ENCODE measurements around the gene DCLK3. TPM values are rescaled to one million over a fixed set of nuclear protein-coding genes. Genes with fewer than 3 reads are reported as not detected.

DCLK3 gene
- total RNA-seq, 1 experiment from 2014 or later, result 1.4 TPM

DNA sequence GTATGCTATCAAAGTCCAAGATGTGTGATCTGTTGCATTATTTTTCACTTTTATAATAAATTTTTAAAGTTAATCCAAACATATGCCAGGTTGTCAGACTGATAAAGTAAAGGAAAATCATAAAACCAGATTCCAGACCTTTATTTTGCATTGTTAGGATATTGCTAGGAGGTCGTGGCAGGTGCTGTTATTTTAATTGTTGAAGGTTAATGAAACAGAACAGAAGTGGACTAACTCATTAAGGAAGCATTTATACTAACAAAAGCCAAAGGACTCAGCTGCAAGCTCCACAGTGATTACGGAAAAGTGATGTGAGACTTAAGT, 63.1 kb downstream of the DCLK3 start:
- H3K9ac ChIP-seq (ENCODE audit: extremely low read depth, insufficient read length, low read length), result no peak overlapping the region
- no peaks in the 10 kb centered on the region for H3K27me3 ChIP-seq (ENCODE audit: insufficient read depth, low read length)
- no peak overlapping the region for H2AK5ac ChIP-seq (ENCODE audit: insufficient read length, low read length)
- WGBS (ENCODE audit: extremely low coverage, insufficient read length, low lambda C conversion rate), result no CpG with 5 or more reads among the region's 2 CpGs
- peaks cover 33 to 44% of the 10 kb centered on the region in 2 experiments for H3K4me1 Mint-ChIP-seq
- H2BK5ac ChIP-seq (ENCODE audit: insufficient read length, low read length), result no peak overlapping the region
- H2BK120ac ChIP-seq (ENCODE audit: low read depth, low read length, poor library complexity, severe bottlenecking), result no peak overlapping the region
- H3K23me2 ChIP-seq (ENCODE audit: insufficient read length, low read depth, low read length, poor library complexity, severe bottlenecking), result no peaks in the 10 kb centered on the region
- H3K9me3 ChIP-seq (ENCODE audit: control insufficient read depth, low read depth, low read length), result no peaks in the 10 kb centered on the region
- no peak overlapping the region for H3K23ac ChIP-seq (ENCODE audit: insufficient read length, low read depth, low read length)
- H3K56ac ChIP-seq (ENCODE audit: insufficient read length, low read depth, low read length), result no peak overlapping the region
- H4K91ac ChIP-seq (ENCODE audit: insufficient read length, low read depth, low read length), result no peak overlapping the region
- no peak overlapping the region for H3K4me3 Mint-ChIP-seq
- H3K79me1 ChIP-seq (ENCODE audit: insufficient read depth, low read depth, low read length, poor library complexity, severe bottlenecking), result no peaks in the 10 kb centered on the region
- no peaks in the 10 kb centered on the region for H3K36me3 Mint-ChIP-seq (ENCODE audit: insufficient read depth in 1 of 3, low read depth in 3 of 3)
- H3K18ac ChIP-seq (ENCODE audit: insufficient read length, low read depth, low read length), result no peak overlapping the region
- no peak overlapping the region for H3T11ph ChIP-seq (ENCODE audit: low read length)
- H3K27ac Mint-ChIP-seq, result no peak overlapping the region
- no peak overlapping the region for H4K8ac ChIP-seq (replicated peaks; ENCODE audit: insufficient read length, low read depth, low read length)
- H3K27ac ChIP-seq (ENCODE audit: insufficient read length, low read depth, low read length), result no peak overlapping the region
- no peaks in the 10 kb centered on the region; the same call in 1 of the 2 replicates for H3K27me3 Mint-ChIP-seq (ENCODE audit: low read depth)
- no peak overlapping the region for H3K14ac ChIP-seq (ENCODE audit: insufficient read depth, low read length)
- no peak overlapping the region for H3K4ac ChIP-seq (ENCODE audit: low read depth, low read length)
- H3K4me1 ChIP-seq (ENCODE audit: insufficient read depth, low read length), result peaks cover 2% of the 10 kb centered on the region; the same call in 1 of the 2 replicates
- H2BK12ac ChIP-seq (ENCODE audit: insufficient read length, low read depth, low read length), result no peak overlapping the region
- H3K79me2 ChIP-seq (ENCODE audit: insufficient read depth, low read length), result no peaks in the 10 kb centered on the region
- no peak for DNase-seq
- no peak overlapping the region for H4K5ac ChIP-seq (ENCODE audit: insufficient read length, low read depth, low read length)
- no peaks in the 10 kb centered on the region for H3K9me3 Mint-ChIP-seq
- no peak overlapping the region for H3K4me2 ChIP-seq (ENCODE audit: insufficient read depth, insufficient read length, low read length)
- no peak overlapping the region for H2BK20ac ChIP-seq (ENCODE audit: low read depth, low read length, poor library complexity, severe bottlenecking)
- TF ChIP-seq, protein P1, sequence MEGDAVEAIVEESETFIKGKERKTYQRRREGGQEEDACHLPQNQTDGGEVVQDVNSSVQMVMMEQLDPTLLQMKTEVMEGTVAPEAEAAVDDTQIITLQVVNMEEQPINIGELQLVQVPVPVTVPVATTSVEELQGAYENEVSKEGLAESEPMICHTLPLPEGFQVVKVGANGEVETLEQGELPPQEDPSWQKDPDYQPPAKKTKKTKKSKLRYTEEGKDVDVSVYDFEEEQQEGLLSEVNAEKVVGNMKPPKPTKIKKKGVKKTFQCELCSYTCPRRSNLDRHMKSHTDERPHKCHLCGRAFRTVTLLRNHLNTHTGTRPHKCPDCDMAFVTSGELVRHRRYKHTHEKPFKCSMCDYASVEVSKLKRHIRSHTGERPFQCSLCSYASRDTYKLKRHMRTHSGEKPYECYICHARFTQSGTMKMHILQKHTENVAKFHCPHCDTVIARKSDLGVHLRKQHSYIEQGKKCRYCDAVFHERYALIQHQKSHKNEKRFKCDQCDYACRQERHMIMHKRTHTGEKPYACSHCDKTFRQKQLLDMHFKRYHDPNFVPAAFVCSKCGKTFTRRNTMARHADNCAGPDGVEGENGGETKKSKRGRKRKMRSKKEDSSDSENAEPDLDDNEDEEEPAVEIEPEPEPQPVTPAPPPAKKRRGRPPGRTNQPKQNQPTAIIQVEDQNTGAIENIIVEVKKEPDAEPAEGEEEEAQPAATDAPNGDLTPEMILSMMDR (conservative IDR thresholded peaks at IDR 0.05), result no peak
- H2BK15ac ChIP-seq (ENCODE audit: low read depth, low read length), result no peak overlapping the region
- H4K20me1 ChIP-seq (ENCODE audit: control insufficient read depth, insufficient read depth, insufficient read length), result no peaks in the 10 kb centered on the region
- H2AFZ ChIP-seq (ENCODE audit: low read length), result no peak overlapping the region

Data from H9 (cell line).